BJ (cell line): ENCODE data around the gene HOXC13. TPM values are rescaled to one million over a fixed set of nuclear protein-coding genes. Genes with fewer than 3 reads are reported as not detected.

ENCODE experiments used
- CTCF ChIA-PET: fragments of 350-600 bp; formaldehyde crosslinking; extraction: SDS; loops from one replicate; lab custom pipeline; 2021; ENCODE audit warnings: antibody characterized with exemption, inconsistent platforms; lab: Yijun Ruan, JAX
- POLR2A ChIA-PET: fragments of 300-600 bp; sonication (Branson Sonifier 250); formaldehyde crosslinking; extraction: SDS; loops from one replicate; lab custom pipeline; 2021; ENCODE audit warnings: antibody characterized with exemption; lab: Charles Lee
- DNase-seq: peaks from one replicate; pipeline ENCODE4 v3.0.0-alpha.2; 2011; ENCODE audit warnings: low read depth
- H3K27me3 ChIP-seq: 2 replicates; pipeline ENCODE4 v1.6.0; 2011; ENCODE audit warnings: low read length; ENCODE audit not compliant: control insufficient read depth, insufficient read depth
- H3K36me3 ChIP-seq: 2 replicates; pipeline ENCODE4 v1.5.1; 2011; ENCODE audit warnings: low read length; ENCODE audit not compliant: control insufficient read depth, insufficient read depth
- H3K4me3 ChIP-seq: 2 replicates; pipeline ENCODE4 v1.5.1; 2011; ENCODE audit warnings: low read depth, mild to moderate bottlenecking, control low read depth, low read length
- polyA plus RNA-seq: library from polyadenylated mRNA; depleted of rRNA; stranded (reverse); fragments of >200 nt; gene quantifications from 2 replicates; pipeline ENCODE4 v1.2.3, GENCODE V29; 2011
- TF ChIP-seq, protein P1 (sequence below): IDR thresholded peaks from 2 replicates; pipeline ENCODE4 v1.5.1; 2011; ENCODE audit warnings: low read depth, mild to moderate bottlenecking, control low read depth, inconsistent platforms, low read length, moderate library complexity; ENCODE audit not compliant: insufficient read depth

Gene HOXC13
- polyA plus RNA-seq, 1 experiment = 1.0 TPM

DNA sequence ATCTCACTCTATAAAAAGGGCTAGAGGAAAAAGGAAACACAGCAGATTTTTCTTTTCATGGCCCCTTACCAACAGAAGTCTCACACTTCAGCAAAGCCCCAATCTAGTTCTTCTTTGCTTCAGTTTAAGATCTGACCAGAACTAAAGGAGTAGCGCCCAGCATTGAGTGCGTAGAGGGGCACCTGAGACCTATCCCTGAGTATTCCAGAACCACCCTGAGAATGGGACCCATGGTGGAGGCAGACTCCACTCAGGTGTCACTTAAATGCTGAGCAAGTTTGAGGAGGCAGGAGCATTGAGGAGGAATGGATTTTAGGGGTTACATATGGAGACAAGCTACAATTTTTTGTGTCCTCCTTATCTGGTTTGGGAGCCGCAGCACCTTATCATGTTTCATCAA, 32.5 kb downstream of the HOXC13 start:
- Histone ChIP-seq H3K27me3 (no peaks in the 10 kb centered on the region; the same call in none of the 2 replicates), H3K36me3 (no peaks in the 10 kb centered on the region), H3K4me3 (no peak overlapping the region)
- ChIA-PET POLR2A (no interaction called here), CTCF (interaction anchor here (1.4 kb wide), 1 partner anchor 276 kb away, joined by 3 read pairs; no protein-coding TSS in a partner anchor)
- no peak for DNase-seq
- TF ChIP-seq, protein P1, sequence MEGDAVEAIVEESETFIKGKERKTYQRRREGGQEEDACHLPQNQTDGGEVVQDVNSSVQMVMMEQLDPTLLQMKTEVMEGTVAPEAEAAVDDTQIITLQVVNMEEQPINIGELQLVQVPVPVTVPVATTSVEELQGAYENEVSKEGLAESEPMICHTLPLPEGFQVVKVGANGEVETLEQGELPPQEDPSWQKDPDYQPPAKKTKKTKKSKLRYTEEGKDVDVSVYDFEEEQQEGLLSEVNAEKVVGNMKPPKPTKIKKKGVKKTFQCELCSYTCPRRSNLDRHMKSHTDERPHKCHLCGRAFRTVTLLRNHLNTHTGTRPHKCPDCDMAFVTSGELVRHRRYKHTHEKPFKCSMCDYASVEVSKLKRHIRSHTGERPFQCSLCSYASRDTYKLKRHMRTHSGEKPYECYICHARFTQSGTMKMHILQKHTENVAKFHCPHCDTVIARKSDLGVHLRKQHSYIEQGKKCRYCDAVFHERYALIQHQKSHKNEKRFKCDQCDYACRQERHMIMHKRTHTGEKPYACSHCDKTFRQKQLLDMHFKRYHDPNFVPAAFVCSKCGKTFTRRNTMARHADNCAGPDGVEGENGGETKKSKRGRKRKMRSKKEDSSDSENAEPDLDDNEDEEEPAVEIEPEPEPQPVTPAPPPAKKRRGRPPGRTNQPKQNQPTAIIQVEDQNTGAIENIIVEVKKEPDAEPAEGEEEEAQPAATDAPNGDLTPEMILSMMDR = no peak

DNA sequence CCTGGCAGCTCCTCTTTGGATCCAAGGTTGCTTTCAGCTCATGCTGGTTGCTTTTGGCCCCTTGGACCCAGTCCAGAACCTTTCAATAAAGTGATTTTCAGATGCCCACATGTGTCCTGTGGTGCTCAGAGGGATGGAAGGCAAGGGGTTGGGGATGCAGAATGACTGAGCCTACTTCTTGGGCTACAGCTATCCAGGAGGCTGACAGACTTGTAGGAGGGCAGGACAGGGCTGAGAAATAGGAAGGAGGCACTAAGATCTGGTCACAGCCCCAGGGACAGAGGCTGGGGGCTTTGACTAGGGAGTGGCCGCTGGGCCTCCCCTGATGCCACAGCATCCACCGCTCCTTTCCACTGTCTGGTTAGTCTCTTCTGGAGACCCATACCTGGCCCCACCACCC, 33.1 kb downstream of the HOXC13 start:
- TF ChIP-seq, protein P1 = no peak
- H3K36me3 ChIP-seq = no peaks in the 10 kb centered on the region
- H3K27me3 ChIP-seq = no peaks in the 10 kb centered on the region; the same call in none of the 2 replicates
- ChIA-PET POLR2A (no interaction called here), CTCF (interaction anchor here (0.7 to 1.4 kb wide), 2 partner anchors 14 to 277 kb away, joined by 3 read pairs; partner anchors contain the start of gene HOXC10)
- peak overlapping the region; percentile 64; the same call in 1 of the 2 replicates for H3K4me3 ChIP-seq
- no peak for DNase-seq

DNA sequence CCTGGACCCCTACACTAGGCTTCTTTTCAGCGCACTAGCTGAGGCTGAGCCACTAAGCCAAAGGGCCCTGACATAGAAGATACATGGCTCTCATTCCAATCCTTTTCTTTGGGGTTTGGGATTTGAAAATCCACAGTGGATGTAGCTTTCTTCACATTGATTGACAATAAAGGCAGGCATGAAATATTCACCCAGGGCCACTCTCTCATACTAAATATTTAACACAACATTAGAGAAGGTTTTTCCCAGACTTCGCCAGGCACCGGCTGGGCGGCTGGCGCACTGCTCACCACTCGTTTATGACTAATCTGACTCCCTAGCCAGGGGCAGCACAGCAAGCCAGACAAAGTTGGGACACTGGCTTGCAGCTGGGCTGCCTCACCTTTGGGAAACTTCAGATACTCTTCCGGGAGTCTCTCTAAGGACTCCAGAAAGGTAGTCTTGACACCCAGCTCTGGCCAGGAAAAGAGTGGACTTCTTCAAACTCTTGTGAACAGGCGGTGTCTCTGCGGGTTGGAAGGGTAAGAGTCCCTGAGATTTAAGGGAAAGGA, 33.6 kb downstream of the HOXC13 start:
- no peak for DNase-seq
- Histone ChIP-seq H3K36me3 (no peaks in the 10 kb centered on the region), H3K4me3 (peak overlapping the region; percentile 64), H3K27me3 (no peaks in the 10 kb centered on the region; the same call in none of the 2 replicates)
- TF ChIP-seq, protein P1 = no peak
- POLR2A ChIA-PET = no interaction called here
- CTCF ChIA-PET = interaction anchor here (0.7 to 1.4 kb wide), 5 partner anchors 11 to 277 kb away, joined by 3 to 4 read pairs (median 4); partner anchors contain the start of gene HOXC10

DNA sequence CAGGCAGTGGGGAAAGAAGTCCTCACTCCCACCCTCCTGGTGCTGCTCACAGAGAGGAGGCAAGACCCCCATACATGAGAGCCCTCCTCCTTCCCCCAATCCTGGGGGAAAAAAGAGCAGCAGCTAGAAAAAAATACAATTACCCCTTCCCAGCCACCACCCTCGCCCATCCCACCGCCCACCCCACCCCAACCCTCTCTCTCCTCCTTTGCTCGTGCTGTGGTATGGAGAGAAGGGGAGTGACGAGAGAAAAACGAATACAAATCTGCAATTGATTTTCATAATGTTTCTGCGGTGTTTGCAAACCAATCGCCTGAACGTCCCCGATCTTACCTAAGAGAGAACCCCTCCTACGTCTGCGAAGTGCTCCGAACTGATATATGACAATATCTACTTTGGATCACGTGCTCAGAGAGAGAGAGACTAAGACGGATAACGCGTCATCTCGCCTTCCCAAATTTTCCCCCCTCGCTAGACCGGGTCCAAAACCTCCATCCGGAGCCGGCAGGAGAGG, 34.1 kb downstream of the HOXC13 start, which contains the start of gene HOXC11:
HOXC11 (plus strand) TSS at position 405 of the 514 bp plus-strand sequence. CDS start 116 bp downstream, outside the sequence.
- CTCF ChIA-PET = interaction anchor here (0.8 to 1.3 kb wide), 6 partner anchors 11 to 226 kb away, joined by 3 to 4 read pairs (median 4); partner anchors contain the start of gene HOXC10
- DNase-seq = no peak

More for the DNA sequence above, 34.1 kb downstream of the HOXC13 start, which contains the start of gene HOXC11:
- POLR2A ChIA-PET = interaction anchor here (0.6 kb wide), 1 partner anchor 25 kb away, joined by 4 read pairs; no protein-coding TSS in a partner anchor
- Histone ChIP-seq H3K4me3 (peak within 1 kb of the TSS; percentile 64), H3K36me3 (no peaks in the 10 kb centered on the region), H3K27me3 (no peaks in the 10 kb centered on the region; the same call in none of the 2 replicates)
- TF ChIP-seq, protein P1 = no peak
